GM19438 (cell line): ENCODE measurements around the gene WDR70.
"Not testable (repeated sequence)": the region's sequence is repeated elsewhere in the genome, so short reads cannot be mapped to it uniquely, and the experiment has no call there.

Source experiments
- ATAC-seq: cut with Tn5 transposase; IDR thresholded peaks from one replicate; pipeline ENCODE4 v1.9.1; 2021; ENCODE audit warnings: low read depth; ENCODE audit not compliant: unreplicated experiment

Gene WDR70

DNA sequence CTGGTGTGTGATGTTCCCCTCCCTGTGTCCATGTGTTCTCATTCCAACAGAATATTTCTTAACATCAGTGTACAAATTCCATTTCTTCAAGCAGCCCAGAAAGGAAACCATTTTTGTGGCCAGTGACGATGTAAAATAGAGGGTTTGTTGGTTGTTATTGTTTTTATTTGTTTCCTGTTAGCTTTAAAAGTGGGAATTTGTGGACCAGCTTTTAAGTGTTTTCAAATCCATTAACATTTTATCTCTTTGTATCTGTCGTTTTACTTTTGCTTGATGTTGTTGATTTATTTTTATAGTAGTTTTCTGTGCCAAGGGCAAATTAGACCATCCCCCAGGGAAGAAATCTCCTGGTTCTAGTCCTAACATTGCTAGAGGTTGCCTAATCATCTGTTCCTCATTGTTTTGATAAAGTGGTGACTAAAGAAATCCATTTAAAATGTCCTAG lies 360.7 kb downstream of the WDR70 start:
- ATAC-seq = no peak

DNA sequence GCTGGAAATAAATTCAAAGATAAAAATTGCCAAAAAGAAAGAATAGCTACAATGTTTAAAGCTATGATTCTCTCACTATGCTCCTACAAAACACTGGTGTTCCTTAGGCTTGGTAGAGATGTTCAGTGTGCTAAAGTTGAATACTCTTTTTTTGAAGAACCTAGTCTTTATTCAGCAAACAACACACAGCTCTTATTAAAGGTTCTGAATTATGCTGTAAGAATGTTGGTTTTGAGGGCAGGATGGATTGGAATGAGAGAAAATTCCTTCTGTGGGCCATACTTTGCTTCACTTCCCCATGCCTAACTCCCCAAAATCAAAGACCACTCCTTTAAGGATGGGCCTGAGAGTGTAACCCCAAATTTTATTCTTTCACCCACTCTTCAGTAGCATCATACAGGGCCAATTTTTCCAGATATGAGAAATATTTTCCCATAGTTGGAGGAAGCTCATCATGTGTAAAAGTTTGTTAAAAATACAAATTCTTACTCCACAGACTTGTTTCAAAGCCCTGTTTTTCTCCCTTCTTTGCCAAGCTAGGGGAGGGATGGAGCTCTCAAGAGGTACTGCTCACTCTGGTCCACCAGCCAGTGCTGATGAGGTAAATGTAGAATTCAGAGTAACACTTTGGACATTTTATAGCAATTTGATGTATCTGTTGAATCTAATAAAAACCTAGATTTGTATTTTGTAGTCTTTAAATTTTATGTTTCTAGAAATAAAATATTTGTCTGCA lies 361.4 kb downstream of the WDR70 start:
- ATAC-seq = no peak

DNA sequence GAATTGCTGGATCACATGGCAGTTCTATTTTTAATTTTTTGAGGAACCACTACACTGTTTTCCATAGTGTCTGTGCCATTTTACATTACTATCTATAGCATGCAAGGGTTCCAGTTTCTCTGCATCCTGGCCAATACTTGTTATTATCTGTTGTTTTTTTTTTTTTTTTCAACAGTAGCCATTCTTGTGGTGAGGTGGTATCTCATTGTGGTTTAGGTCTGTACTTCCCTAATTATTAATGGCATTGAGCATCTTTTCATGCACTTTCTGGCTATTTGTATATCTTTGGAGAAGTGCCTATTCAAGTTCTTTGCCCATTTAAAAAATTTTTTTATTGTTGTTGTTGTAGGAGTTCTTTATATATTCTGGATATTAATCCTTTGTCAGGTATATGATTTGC lies 363.0 kb downstream of the WDR70 start:
- ATAC-seq = no peak

DNA sequence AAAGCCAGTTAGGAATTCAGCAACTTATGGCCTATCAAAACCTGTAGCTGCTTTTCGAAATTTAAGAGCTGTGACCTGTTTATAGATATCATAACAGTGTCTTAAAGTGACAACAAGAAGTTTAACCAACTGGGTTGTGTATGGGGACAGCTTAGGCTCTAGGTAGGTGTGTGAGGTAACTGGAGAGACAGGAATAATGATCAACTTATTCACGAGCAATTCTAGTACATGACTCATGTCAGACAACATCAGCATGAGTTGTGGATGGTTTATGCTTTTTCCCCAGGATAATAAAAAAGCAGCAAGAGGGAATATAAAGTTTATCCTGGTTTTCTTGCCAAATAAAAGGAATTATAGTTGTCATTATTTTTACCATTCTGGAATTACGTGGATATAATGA lies 372.1 kb downstream of the WDR70 start:
- ATAC-seq = no peak

DNA sequence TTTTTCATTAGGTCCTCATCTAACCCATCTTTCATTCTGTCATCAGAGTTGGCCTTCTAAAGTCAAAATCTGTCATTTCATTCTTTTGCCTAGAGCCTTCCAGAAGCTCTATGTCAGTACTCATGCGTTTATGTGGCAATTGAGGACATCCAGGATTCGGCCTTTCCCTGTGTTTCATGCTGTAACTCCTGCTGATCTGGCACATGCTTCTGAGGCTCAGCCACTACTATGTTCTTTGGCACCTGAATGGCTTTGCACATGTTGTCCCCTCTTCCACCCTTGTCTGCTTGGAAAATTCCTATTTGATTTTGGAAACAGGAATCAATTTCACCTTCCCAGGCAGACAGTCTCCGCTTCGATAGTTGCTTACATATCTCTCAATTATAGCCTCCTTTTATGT lies 375.9 kb downstream of the WDR70 start:
- no peak for ATAC-seq

DNA sequence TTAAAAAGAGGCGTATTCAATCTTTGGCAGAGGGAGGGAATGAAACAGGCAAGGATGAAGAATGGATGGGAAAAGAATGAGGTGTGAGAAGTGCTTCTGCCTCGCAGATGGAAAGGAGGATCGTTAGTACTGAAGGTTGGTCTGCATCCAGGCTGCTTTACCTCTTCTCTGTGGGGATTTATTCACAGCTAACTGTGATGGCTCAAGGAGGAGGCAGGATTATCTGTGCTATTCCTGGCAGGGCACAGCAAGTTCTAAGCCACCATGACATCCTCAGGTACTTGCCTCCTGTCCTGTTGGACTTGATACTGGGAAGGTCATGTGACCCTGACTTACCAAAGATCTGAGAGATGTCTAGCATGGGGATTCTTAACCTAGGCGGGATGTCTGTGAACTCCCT lies 376.5 kb downstream of the WDR70 start:
- ATAC-seq = no peak

DNA sequence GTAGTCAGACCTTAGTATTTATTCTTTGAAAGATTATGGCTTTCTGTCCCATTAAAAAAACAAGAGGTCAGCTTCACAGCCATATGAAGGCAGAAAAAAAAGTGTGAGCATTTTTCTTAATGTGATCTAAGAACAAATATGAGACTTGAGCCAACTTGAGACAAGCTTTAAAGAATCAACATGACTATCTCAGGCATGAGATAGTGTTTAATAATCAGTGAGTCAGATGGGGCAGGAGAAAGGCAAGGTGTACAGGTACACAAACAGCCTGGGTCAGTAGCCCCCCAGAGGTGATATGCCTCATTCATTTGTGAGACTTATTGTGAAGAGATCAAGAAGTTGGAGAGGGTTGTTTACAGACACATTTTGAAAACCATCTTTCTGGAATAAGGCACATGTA lies 377.1 kb downstream of the WDR70 start:
- ATAC-seq = no peak

DNA sequence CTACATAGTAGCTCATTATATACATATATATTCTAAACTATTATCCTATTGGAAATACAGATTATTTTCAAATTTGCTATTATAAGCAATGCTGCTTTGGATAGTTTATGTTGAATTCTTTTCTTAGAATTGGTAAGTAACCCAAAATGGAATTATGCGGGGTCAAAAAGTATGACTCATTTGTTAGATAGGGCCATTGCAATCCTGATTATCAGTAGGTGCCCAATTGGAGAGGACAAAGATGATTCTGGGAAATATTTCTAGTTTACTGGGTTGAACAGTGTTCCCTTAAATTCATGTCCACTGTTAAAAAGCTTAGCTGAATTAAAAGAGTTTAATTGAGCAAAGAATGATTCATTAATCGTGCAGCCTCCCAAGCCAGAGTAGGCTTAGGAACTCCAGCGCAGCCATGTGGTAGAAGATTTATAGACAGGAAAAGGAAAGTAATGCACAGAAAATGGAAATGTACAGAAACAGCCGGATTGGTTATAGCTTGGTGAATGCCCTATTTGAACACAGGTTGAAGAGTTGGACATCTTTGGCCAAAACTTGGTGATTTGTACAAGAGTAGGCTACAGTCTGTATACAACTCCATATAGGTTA lies 379.0 kb downstream of the WDR70 start:
- no peak for ATAC-seq

DNA sequence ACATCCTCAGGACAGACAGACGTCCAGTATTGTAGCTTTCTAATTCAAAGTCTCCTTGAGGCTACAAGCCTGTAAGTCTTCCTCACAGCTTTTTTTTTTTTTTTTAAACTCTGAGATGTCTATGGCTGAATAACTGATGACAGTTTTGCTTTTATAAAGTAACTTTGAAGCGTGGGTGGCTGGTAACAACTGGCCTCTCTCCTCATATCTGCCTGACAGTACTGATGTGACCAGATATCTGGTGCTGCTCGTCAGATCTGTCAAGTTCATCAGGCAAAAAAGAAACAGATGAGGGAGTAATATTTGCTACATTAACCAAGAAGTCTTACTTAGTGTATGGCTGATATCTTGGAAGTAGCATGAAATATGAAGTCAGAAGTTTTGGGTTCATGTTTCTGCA lies 388.1 kb downstream of the WDR70 start:
- no peak for ATAC-seq

DNA sequence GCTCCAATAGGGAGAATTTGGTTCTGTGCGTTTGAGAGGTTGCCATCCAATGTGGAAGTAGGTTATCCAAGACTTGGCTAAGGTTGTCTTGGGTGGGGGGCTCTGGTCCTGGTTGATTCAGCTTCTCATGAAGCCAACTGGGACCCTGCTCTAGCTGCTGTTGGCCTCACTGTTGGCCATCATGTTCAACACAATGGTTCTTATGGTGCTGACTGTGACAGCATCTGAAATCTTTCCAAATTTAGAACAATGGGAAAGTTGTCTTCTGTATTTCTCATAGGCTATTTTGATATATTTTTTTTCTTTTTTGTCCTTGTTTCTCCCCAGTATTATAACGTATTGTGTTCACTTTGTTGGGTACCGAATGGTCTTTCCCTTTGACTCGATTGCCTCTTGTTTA lies 388.8 kb downstream of the WDR70 start:
- ATAC-seq = no peak

DNA sequence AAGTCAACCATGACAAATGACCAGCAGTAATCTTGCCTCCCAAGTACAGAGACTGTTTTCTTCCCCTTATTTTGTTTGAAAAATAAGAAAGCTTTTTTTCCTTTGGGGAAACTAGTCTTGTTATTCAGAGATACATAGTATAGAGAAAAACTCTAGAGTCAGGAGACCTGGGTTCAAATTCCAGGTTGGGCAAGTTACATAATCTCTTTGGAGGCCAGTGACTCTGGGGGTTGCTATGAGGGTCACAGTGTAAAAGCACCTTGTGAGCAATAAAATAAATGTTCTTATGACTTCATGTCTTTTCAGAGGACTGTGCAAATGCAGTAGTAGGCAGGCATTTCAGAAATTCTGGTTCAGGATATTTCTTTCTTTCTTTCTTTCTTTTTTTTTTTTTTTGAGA lies 389.3 kb downstream of the WDR70 start:
- ATAC-seq = no peak

DNA sequence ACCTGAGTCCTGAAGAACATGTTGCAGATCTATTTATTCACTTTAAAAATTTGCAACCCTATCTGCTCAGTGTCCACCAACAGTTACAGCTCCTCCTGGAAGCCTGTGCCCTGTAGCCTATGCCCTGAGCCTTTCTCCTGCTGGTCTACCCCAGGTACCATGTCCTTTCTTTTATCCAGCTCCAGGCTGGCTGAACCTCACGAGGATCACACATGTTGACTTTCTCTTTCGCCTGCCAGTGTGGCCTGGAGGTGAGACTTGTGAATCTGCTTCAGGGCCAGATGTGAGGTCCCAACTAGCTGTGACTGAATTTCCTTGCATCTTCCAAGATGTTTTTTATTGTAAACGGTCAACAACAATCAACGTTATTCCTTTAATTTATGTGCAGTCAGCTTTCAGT lies 390.0 kb downstream of the WDR70 start:
- ATAC-seq = no peak

DNA sequence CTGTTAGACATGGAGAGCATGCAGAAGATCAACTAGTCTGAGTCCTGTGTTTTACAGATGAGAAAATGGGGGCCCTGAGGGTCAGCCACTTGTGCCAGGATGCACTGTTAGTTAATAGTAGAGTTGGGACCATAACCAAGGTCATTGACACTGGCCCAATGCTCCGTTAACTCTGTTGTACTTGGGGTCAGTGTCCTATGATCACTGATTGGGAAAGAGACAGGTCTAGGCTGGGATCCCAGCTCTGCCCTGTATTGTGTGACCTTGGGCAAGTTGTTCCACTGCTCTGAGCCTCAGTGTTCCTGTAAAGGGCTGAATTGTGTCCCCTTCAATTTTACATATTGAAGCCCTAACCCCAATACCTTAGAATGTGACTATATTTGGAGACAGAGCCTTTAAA lies 390.7 kb downstream of the WDR70 start:
- no peak for ATAC-seq

DNA sequence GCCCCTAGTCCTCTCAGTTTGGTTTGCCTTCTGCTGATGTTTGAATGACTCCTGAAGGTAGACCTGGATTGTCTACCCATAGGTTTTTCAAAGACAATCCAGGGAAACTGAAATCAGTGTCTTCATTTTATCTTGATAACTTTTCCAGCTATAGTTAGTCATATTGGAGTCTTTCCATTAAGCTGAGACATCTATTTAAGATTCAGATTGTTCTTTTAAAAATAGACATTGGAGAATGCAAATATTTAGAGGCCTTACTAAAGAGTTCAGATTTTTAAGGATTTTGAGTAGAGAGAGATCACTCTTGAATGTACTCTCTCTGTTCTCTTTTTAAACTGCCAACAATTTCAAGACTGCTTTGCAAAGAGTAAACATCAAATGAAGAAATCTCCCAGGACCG lies 391.7 kb downstream of the WDR70 start:
- ATAC-seq = no peak

DNA sequence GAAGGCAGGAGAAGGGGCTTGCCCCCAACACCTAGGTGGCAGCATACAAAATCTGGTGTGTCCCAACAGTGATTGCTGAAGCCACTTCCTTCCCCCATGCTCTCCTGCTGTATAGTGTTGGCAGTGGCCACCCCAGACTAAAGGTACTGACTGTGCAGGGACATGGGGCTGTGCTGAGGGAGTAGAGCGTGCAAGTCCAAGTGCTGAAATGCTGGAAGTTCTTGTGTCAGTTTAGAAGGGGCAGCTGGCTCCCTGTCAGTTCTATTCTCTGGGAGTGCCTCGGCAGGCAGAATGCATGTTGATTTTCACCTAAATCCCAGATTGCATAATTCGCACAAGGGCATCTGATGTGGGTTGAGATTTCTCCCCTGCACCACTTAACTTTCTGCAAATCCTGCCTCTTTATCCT lies 392.1 kb downstream of the WDR70 start:
- ATAC-seq = no peak

DNA sequence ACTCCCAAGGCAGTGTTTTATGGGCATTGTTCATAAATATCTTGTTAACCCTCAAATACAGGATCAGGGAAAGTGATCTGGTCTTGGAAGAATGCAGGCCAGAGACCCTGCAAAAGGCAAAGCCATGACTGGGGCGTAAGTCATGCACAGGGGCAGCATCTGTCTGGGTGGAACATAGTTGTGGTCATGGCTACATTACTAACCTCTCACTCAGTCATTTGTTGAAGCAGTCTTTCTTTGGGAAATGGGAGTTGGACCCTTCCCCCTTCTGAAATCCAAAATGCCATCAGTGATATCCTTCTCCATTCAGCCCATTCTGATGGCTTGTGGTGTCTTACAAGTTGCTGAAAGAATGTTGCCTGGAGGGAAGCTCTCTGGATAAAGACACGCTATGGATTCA lies 392.6 kb downstream of the WDR70 start:
- ATAC-seq = no peak

DNA sequence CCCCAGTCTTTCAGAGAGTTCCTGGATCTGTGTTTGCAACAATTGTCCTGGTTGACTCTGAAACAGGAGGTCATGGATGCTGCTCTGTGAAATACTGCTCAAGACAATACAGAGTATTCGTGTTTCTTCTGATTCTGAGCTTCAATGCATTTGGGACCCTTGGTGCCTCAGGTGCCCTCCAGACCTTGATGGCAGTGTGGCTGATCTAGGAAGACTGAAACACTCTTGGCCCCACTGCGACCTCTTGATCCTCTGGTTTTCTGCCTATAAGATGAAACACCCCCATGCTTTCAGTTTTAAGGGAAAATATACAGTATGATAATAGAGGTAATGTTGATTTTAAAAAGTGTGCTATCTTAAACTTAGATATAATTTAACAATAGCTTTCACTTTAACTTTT lies 393.1 kb downstream of the WDR70 start:
- no peak for ATAC-seq

DNA sequence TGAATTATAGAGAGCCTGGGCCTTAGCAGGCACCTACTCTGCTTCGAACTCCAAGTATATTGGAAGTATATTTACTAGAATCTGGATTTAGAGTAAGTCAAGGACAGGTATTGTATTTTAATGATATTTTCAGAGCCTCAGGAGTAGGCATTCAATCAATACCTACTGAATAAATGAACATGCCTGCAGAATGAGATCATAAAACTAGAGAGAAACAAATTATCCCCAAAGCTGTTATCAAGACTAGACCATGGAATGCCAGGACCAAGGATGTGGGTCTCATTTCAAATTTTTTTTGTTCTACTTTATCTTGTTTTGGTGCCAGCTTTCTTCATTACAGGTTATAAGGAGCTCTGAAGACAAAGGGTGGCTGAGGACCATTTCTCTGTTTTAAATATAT lies 394.7 kb downstream of the WDR70 start:
- no peak for ATAC-seq

DNA sequence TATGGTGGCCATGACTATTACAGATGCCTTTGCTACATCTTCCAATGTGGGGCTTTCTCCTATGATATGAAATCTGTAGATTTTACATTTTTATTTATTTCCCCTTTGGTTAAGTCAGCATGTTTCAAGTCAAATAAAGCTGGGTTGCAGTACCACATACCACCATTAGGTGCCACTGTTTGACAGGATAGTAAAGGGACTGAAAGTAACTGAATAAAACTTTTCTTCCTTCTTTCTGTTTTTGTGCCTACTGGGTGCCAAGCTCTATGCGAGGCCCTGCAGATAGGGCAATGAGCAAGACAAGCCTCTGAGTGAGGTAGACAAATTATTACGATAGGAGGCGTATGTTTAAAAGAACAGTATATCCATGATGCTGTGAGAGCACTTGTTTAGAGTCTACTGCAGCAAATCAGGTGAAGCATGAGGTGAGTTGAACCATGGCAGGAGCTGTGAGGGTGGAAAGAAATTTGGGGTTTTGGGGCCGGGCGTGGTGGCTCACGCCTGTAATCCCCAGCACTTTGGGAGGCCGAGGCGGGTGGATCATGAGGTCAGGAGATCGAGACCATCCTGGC lies 395.9 kb downstream of the WDR70 start:
- no peak for ATAC-seq

DNA sequence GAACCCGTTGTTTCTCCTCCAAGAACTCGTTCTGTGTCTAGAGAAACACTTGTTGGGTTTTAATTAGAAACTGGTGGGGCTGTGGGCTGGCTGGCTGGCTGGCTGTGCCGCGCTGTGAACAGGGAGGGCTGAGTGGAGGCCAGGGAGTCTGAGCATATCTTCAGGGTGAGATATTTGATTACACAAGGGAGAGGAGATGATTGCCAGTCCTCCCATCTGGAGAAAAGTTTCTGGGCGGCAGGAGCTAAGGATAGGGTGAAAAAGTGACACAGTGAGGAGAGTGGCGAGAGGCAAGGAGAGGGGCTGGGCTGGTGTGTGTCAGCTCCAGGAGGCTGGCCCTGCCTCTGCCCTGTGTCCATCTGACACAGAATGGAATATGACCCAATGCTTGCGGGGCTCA lies 397.7 kb downstream of the WDR70 start:
- ATAC-seq = no peak

DNA sequence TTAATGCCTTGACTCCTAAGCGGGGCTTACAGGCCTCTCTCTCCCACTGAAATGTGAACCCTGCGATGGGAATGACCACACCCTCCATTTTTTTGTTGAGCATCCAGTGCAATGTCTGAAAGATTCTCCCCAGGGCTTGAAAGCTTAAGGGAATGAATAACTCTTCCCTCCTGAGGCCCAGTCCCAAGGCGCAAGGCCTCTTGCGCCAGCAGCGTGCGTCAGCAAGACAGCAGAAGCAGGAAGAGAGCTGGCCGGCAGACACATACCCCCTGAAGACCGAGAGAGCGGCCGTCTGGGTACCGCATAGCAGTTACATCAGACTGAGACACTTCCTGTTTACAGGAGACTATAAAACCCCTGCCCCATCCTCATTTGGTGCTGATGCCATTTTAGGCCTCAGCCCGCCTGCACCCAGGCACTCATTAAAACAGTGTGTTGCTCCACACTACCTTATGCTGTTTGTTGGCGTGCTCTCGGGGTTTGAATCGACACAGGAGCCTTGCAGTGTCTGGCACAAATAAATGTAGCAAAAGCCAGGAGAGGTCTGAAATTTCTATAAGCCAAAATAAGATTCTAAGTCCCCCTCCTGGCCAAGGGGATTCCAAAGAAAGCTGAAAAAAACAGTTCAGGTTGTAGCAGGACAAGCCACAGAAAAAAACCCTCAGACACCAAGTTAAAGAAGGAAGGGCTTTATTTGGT lies 398.5 kb downstream of the WDR70 start:
- no peak for ATAC-seq

DNA sequence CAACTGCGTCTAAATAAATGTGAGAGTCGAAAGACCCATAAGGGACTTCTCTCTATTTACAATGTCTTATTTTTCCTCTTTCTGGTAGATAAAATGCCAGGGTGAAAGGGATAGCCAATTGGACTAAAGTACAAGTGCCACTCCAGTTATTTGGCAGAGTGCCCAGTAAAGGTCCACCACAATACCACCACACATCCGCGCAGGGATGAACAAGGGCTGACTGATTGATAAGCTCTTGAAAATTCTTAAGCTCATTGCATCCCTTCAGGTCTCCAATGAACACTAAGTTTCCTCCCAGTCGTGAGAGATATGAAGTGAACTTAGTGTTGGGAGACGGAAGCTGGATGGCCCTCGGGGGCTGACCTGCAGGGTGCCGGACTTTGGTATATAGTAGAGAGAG lies 402.3 kb downstream of the WDR70 start:
- ATAC-seq = not testable (repeated sequence)
